Progenitor cell of endocrine pancreas (in vitro differentiated cells): ENCODE measurements around the gene CCSER1. TPM values are rescaled to one million over a fixed set of nuclear protein-coding genes. Genes with fewer than 3 reads are reported as not detected.

Experiments
- DNase-seq: peaks from one replicate; pipeline ENCODE4 v3.0.0; 2021; ENCODE audit warnings: low spot score; ENCODE audit not compliant: unreplicated experiment
- H3K27ac Mint-ChIP-seq: 2 replicates; pipeline ENCODE4 v1.8.0; 2021; ENCODE audit warnings: mild to moderate bottlenecking, moderate library complexity, mixed read lengths
- H3K27me3 Mint-ChIP-seq: 2 replicates; pipeline ENCODE4 v1.8.0; 2021; ENCODE audit warnings: mixed read lengths
- H3K36me3 Mint-ChIP-seq: 2 replicates; pipeline ENCODE4 v1.8.0; 2022; ENCODE audit warnings: mixed read lengths; ENCODE audit not compliant: insufficient read depth
- H3K4me1 Mint-ChIP-seq: 2 replicates; pipeline ENCODE4 v1.8.0; 2021; ENCODE audit warnings: low read depth, mixed read lengths
- H3K4me3 Mint-ChIP-seq: 2 replicates; pipeline ENCODE4 v1.8.0; 2021; ENCODE audit warnings: low read depth, mild to moderate bottlenecking, moderate library complexity, mixed read lengths
- H3K9me3 Mint-ChIP-seq: 2 replicates; pipeline ENCODE4 v1.8.0; 2021; ENCODE audit warnings: low read depth, mixed read lengths
- CTCF ChIP-seq: fragments of 200-600 bp; sonication (generic); IDR thresholded peaks from one replicate; pipeline ENCODE4 v1.5.0; 2021; ENCODE audit warnings: antibody characterized with exemption, mild to moderate bottlenecking; ENCODE audit not compliant: unreplicated experiment
- total RNA-seq: library from RNA; stranded (reverse); gene quantifications from 2 replicates; pipeline ENCODE4 v1.2.1, GENCODE V29; 2021

The CCSER1 gene
- total RNA-seq, 1 donor from 2014 or later = 11.6 TPM

GRCh38 chr4:91472046-91472445, 1344.9 kb downstream of the CCSER1 start:
- no peak for DNase-seq
- TF ChIP-seq CTCF = no peak
- no peak overlapping the region for H3K4me3 Mint-ChIP-seq
- no peaks in the 10 kb centered on the region for H3K9me3 Mint-ChIP-seq
- H3K4me1 Mint-ChIP-seq = no peaks in the 10 kb centered on the region
- no peaks in the 10 kb centered on the region for H3K36me3 Mint-ChIP-seq
- no peak overlapping the region for H3K27ac Mint-ChIP-seq
- no peaks in the 10 kb centered on the region for H3K27me3 Mint-ChIP-seq

GRCh38 chr4:91485415-91485814, 1358.2 kb downstream of the CCSER1 start:
- no peak overlapping the region for H3K4me3 Mint-ChIP-seq
- H3K9me3 Mint-ChIP-seq = peaks cover 9% of the 10 kb centered on the region
- no peak for DNase-seq
- H3K27me3 Mint-ChIP-seq = no peaks in the 10 kb centered on the region
- H3K27ac Mint-ChIP-seq = no peak overlapping the region
- H3K36me3 Mint-ChIP-seq = no peaks in the 10 kb centered on the region
- H3K4me1 Mint-ChIP-seq = peaks cover 5% of the 10 kb centered on the region
- no peak for TF ChIP-seq CTCF

DNA sequence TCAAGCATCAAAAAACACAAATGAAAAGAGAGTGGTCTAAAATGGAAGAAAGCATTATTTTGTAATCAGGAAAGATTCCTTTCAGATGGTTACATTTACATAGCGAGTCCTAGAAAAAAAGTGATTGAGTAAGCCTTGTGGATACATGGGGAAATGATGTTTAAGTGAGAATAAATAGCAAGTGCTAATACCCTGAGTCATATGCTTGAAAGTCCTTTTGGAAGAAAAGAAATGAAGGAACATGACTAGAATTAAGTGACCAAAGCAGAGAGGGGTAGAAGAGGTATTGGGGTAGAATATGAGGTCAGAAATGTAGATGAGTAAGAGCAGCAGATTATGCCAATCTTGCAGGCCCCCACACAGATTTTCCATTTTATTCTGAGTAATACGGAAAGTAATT, 1361.8 kb downstream of the CCSER1 start:
- no peak overlapping the region for H3K27ac Mint-ChIP-seq
- no peaks in the 10 kb centered on the region for H3K36me3 Mint-ChIP-seq
- DNase-seq = no peak
- TF ChIP-seq CTCF = no peak
- H3K4me1 Mint-ChIP-seq = peaks cover 5% of the 10 kb centered on the region
- no peaks in the 10 kb centered on the region for H3K27me3 Mint-ChIP-seq
- no peak overlapping the region for H3K4me3 Mint-ChIP-seq
- peaks cover 6% of the 10 kb centered on the region for H3K9me3 Mint-ChIP-seq

DNA sequence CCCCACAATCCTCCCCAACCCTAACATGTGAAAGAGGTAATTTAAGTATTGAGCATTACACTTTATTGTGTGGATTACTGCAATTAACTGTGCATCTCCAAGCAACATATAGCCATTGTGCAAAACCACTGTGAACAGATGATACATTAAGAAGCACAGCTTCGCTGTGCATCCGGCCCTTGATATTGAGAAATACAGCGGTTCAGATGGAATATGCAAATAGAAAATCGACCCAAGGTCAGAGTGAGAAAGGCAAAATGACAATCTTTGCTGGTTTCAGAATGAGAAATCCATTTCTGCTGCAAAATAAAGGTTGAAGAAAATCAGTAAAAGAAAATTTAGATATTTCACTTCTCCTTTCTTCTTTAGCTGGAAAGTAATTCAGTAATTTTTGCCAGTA, 1370.7 kb downstream of the CCSER1 start:
- no peak for DNase-seq
- no peak overlapping the region for H3K27ac Mint-ChIP-seq
- peaks cover 3% of the 10 kb centered on the region for H3K9me3 Mint-ChIP-seq
- H3K4me3 Mint-ChIP-seq = no peak overlapping the region
- H3K36me3 Mint-ChIP-seq = no peaks in the 10 kb centered on the region
- H3K27me3 Mint-ChIP-seq = no peaks in the 10 kb centered on the region
- H3K4me1 Mint-ChIP-seq = no peaks in the 10 kb centered on the region
- TF ChIP-seq CTCF = no peak

DNA sequence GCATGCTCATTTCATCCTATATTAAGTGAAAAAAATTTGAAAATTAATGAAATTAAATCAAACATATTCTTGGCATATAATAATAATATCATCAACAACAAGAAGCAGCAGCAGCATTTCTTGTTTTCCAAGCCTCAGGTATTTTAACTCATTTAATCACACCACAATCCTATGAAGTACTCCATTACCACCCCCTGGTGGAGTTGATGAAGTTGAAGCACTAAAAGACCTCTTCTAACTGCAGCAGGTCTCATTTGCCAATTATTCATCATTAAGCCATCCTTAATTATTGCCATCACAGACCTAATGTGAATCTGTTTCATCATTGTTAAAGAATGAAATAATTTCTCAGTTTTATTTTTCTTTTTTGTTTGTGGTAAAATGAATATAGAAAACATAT, 1375.2 kb downstream of the CCSER1 start:
- no peak for DNase-seq
- Mint-ChIP-seq H3K9me3 (peaks cover 6% of the 10 kb centered on the region), H3K27me3 (no peaks in the 10 kb centered on the region), H3K4me3 (no peak overlapping the region), H3K4me1 (no peaks in the 10 kb centered on the region), H3K36me3 (no peaks in the 10 kb centered on the region), H3K27ac (no peak overlapping the region)
- peak; percentile 32 for TF ChIP-seq CTCF
